ENCODE measurements around the gene SULT1A2.
"Not testable (repeated sequence)": the region's sequence is repeated elsewhere in the genome, so short reads cannot be mapped to it uniquely, and the experiment has no call there.

Gene SULT1A2

DNA sequence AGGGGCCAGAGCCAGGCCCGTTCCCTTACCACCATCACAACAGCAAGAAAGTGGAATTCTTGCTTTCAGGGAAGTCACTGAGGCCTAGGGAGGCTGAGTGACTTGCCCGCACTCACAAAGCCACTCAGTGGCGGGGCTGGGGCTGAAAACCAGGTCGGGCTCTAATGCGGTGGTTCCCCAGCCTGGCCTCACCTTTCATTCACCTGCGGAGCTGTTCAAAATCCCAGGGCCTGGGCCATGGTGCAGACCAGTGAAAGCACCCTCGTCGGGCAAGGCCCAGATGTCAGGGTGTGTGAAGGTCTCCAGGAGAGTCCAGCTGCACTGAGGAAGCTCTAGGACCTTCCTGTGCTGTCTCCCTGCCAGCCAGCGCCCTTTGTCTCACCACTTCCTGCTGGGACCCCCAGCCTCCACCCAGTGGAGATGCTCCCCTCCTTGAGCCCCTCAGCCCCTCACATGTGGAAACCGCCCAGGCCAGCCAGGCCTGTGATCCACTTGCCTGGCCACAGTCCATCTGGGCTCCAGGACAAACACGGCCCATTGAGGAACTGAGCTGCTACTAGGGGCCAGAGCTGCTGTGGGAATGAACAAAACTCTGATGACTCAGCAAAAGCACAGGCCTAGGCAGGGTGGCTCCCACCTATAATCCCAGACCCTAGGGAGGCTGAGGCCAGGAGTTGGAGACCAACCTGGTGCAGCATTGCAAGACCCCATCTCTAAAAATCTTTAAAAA lies 12.2 kb upstream of the SULT1A2 start:
- not testable (repeated sequence) for DNase-seq

DNA sequence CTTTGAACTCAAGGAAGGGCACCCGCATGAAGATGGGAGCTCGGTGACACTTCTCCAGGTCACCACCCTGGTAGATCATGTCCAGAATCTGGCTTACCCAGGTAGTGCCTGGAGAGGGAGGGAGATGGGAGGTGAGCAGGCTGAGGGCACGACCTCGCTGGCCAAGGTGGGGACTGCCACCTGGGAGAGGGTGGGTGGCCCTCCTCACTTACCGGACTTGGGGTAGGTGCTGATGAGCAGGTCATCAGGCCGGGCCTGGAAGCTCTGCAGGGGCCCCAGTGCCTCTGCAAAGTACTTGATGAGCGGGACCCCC lies 11.6 kb upstream of the SULT1A2 start:
- DNase-seq, result not testable (repeated sequence)

DNA sequence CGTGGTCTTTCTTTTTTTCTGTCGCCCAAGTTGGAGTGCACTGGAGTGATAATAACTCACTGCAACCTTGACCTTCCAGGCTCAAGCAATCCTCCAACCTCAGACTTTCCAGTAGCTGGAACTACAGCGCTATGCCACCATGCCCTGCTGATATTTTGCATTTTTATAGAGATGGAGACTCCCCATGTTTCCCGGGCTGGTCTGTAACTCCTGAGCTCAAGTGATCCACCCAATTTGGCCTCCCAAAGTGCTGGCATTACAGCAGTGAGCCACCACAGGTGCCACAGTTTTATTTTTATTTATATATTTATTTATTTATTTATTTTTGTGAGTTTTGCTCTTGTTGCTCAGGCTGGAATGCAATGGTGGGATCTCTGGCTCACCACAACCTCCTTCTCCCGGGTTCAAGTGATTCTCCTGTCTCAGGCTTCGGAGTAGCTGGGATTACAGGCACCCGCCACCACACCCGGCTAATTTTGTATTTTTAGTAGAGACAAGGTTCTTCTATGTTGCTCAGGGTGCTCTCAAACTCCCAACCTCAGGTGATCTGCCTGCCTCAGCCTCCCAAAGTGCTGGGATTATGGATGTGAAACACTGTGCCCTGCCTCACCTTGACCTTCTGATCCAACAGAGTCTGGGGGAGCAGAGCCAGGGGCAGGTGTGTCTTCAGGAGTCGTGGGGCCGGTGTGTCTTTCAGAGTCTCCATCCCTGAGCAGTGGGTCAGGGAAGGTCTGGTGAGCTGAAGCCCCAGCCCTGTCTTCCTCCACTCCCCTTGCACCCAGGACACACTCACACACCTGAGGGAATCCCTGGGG lies 11.0 kb upstream of the SULT1A2 start:
- not testable (repeated sequence) for DNase-seq

DNA sequence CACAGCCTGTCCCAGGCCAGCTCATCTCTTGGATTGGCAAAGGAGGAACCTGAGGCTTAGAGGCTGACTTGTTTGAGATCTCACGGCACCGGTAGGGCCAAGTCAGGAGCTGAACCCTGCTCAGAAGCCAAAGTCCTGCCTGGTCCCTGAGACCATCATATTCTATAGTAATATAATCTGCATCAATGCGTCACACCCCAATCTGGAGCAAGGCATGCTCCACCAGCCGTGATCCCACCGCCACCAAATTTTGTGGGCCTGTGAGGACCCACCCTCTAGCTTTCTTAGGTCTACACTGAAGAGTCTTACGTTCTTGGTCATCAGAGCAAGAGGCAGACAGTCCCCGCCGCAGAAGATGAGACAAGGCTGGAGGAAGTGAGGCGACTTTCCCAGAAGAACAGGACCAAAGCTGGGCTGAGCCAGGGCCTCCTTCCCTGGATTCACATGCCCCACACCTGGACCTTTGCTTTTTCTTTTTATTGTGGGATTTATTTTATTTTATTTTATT lies 10.3 kb upstream of the SULT1A2 start:
- DNase-seq, result no peak

DNA sequence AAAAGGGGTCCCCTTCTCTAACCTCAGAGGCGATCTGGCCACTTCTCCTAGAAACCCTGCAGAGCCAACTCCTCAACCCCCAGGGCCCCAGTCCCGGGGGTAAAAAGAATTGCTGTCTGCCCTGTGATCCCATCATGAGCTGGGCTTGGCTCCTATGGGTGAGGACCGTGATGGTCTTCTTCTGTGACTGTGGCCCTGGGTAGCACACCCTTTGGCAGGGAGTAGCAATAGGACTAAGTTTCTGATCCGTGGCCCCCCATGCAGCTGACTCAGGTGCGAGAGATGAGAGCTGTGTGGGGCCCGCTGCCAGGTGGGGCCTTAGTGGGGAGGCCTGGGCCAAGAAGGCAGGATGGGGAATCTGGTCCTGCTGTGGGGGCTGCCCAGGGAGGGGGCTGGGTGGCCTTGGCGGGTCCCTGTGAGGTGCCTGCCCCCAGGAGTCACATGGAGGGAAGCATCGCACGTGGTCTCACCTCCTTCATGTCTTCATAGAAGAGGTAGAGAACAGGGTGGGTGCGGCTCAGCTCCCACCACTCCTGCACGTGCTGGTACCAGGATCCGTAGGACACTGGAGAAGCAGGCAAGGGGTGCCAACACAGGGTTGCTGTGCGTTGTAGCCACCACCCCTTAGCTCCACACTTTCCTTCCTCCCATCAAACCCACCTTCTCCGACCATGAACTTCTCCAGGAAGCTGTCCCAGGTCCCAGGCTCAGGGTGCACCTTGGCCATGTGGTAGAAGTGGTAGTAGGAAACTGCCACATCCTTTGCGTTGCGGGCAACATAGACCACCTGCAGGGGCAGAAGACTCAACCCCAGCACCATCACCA lies 9.7 kb upstream of the SULT1A2 start:
- DNase-seq, result no peak

DNA sequence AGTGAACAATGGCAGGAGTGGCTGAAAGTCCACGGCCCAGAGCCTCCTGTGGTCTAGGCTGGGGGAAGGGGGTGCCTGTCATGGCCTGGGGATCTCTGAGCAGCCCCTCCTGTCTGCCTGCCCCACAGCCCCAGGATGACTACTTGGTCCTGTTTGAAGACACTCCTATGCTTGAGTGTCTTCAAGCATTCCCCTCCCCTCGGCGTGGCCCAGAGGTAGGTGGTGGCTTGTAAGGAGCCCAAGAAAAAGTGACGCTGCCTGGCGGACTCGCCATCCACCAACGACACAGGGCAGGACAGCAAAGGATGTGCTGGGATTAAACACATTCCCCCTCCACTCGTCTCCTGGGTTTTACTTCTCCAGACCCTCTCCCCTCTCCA lies 7.3 kb upstream of the SULT1A2 start:
- no peak for DNase-seq

DNA sequence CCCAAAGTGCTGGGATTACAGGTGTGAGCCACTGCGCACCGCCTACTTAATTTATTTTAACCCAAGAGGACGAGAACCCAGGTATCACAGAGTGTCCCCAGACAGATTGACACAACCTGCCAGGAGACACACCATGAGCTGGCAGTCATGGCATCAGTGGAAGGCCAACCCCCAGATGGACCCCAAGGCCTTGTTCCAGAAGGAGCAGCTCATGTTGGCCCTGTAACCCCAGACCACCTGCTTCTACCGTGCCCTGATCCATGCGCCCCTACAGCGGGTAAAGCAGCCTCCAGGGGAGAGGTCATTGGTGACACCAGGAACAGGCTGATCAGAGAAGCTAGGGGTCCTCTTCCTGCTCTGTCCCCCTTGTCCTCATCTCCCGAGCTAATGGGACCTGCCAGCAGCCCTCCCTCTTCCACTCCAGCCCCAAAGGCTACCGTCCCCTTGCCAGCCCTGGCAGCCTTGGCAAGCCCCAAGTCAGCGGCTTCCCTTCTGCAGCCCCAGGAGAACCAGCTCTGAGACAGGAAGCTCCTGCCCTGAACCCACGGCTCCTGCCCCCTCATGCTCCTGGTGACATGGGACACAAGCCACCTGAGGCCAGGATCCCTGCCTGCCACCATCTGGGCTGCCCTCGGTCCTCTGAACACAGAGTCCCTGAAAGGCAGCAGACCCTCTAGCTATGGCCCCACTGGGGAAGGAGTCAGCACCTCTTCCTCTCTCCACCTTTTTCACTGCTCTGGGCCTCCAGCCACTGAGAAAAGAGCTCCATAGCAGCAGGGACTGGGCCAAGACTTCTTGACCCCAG lies 6.7 kb upstream of the SULT1A2 start:
- DNase-seq, result no peak

DNA sequence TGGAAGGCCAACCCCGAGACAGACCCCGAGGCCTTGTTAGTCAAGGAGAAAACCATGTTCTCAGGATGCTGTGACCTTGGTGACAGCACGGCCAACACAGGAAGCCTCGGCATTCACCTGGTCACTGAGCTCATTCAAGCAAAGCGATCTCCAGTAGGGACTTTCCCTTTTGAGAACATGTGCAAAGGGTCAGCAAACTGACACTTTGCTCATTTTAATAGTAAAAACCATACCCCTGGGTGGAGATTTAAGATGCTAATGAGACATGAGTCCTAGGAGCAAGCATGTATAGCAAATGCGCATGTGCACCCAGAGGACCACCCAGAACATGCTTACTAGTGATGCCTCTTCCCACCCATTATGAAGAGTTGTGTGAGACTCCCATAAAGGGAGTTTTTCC lies 5.7 kb upstream of the SULT1A2 start:
- no peak for DNase-seq

DNA sequence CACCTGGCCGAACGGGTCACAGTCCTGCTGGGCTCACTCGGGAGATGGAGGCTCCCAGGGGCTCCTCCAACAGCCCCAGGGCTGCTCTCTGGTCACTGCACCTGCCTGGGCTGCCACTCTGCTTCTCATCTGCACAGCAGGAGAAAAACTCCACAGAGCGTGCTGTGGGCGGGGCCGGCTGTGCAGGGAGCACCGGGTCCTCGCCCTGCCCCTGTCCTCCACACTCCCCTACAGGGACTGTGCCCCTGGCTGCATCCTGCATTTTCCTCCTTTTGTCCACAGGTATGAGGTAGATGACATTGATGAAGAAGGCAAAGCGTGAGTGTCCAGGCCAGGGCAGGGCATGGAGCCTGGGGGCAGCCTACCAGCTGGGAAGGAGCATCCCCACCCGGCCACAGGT lies 5.2 kb upstream of the SULT1A2 start:
- not testable (repeated sequence) for DNase-seq

DNA sequence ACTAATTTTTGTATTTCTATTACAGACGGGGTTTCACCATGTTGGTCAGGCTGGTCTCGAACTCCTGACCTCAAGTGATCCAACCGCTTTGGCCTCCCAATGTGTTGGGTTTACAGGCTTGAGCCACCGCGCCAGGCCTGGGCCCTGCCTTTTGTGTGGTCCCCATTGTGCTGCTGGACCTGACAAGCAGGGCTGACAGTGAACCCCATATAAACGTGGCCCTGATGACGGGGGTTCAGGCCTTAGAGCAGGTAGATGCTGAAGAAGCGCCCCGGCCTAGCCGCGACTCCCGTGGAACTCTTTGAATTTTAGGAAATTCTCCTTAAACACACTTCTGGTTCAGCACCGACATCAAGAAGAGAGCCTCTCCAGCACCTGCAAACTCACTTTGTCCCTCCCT lies 4.7 kb upstream of the SULT1A2 start:
- DNase-seq, result not testable (repeated sequence)

DNA sequence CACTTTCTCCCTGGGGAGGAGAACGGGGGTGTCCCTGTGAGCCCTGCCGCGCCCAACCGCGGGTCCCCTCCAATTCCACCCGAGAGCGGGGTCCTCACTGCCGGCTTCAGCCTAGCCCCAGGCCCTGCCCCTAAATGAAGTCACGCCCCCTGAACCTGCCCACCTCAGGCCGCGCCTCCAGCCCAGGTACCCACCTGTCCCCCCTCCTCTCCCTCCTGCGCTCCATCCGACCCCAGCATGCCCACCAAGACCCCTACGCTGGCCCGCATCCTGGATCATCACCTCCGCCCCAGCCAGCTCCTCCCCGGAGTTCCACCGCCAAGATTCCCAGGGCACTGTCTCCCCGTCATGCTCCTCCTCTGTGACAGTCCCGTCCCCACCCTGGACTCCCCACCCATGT lies 4.1 kb upstream of the SULT1A2 start:
- not testable (repeated sequence) for DNase-seq

DNA sequence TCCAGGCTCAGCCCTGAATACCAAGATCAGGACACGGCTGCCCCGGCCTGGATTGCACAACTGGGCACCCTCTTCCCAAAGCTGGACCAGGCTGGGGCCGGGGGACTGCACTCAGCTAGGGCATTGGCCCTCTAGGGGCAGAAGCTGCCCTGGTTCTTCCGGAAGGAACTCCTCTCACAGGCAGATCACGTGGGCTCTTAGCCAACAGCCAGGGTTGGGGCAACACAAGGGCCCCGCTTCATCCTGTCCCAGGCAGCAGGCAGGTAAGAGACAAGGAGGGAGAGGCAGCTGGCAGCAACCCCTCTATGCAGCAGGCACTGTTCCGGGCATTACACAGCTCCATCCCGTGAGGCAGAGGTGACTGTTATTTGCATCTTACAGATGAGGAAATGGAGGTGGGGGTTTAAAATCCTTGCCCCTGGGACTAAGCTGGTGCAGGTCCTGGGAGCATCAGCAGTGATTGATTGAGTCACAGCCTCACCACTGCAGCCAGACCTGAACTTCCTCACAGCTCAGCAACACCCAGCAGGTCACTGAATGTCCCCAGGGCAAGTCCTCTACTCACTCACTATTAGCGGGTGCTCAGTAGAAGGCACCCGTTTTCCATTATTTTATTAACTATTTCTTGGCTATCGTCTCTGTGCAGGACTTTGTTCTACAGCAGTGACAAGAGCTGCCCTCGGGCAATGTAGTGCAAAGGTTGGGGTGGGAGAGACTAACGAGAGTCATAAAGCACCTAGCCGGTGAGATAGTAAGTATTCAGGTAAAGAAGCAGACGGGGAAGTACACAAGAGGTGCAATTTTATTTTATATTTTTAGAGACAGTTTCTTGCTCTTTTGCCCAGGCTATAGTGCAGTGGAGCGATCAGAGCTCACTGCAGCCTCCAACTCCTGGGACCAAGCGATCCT lies 2.8 kb upstream of the SULT1A2 start:
- not testable (repeated sequence) for DNase-seq

DNA sequence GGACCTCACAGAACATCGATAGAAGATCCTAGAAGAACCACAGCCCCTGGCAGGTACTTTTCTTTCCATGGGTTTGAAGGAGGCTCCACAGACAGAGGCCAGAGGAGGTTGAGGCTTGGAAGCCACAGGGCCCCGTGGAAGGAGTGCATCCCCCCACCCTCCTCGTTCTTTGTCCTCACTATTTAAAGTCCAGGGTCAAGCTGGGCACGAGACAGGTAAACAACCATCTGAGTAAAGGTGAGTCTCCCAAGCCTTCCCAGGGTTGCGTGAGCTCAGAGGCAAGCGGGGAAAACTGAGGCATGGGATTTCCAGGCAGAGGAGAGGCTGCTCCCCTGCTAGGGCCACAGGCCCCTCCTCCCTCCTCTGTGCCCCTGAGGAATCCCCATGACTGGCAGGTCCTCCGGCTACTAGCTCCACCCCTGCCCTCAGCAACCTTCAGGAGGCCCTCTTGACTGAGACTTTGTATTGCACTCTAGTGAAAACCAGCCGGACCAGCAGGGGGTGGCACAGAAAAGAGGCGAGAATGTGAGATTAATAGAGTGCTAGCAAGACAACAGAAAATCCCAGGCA lies 927 bp upstream of the SULT1A2 start:
- DNase-seq, result no peak

DNA sequence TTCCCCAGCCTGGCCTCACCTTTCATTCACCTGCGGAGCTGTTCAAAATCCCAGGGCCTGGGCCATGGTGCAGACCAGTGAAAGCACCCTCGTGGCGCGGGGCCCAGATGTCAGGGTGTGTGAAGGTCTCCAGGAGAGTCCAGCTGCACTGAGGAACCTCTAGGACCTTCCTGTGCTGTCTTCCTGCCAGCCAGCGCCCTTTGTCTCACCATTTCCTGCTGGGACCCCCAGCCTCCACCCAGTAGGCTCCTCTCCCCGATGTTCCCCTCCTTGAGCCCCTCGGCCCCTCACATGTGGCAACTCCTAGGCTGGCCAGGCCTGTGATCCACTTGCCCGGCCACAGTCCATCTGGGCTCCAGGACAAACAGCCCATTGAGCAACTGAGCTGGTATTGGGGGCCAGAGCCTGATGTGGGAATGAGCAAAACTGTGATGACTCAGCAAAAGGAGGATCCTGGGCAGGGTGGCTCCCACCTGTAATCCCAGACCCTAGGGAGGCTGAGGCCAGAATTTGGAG lies 677 bp downstream of the SULT1A2 start:
- no peak for DNase-seq

DNA sequence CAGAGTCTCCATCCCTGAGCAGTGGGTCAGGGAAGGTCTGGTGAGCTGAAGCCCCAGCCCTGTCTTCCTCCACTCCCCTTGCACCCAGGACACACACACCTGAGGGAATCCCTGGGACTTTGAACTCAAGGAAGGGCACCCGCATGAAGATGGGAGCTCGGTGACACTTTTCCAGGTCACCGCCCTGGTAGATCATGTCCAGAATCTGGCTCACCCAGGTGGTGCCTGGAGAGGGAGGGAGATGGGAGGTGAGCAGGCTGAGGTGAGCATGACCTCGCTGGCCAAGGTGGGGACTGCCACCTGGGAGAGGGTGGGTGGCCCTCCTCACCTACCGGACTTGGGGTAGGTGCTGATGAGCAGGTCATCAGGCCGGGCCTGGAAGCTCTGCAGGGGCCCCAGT lies 1.4 kb downstream of the SULT1A2 start:
- not testable (repeated sequence) for DNase-seq

DNA sequence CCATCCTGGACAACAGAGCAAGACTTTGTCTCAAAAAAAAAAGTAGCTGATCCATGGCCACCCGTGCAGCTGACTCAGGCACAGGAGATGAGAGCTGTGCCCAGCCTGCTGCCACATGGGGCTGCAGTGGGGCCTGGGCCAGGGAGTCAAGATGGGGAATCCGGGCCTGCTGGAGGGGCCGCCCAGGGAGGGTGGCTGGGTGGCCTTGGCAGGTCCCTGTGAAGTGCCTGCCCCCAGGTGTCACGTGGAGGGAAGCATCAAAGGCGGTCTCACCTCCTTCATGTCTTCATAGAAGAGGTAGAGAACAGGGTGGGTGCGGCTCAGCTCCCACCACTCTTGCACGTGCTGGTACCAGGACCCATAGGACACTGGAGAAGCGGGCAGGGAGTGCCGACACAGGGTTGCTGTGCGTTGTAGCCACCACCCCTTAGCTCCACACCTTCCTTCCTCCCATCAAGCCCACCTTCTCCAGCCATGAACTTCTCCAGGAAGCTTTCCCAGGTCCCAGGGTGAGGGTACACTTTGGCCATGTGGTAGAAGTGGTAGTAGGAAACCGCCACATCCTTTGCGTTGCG lies 3.8 kb downstream of the SULT1A2 start:
- DNase-seq, result no peak

DNA sequence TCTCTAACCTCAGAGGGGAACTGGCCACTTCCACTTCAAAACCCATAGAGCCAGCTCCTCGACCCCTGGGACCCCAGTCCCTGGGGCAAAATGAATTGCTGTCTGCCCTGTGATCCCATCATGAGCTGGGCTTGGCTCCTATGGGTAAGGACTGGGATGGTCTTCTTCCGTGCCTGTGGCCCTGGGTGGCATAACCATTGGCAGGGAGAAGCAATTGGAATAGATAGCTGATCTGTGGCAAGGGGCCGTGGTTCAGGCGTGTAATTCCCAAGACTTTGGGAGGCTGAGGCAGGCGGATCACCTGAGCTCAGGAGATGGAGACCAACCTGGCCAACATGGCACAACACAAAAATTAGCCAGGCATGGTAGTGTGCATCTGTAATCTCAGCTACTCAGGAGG lies 4.3 kb downstream of the SULT1A2 start:
- no peak for DNase-seq

DNA sequence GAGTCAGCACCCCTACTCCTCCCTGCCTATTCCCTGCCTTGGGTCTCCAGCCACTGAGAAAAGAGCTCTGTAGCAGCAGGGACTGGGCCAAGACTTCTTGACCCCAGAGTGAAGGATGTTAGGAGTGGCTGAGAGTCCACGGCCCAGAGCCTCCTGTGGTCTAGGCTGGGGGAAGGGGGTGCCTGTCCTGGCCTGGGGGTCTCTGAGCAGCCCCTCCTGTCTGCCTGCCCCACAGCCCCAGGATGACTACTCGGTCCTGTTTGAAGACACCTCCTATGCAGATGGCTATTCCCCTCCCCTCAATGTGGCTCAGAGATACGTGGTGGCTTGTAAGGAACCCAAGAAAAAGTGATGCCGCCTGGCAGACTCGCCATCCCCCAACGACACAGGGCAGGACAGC lies 5.5 kb downstream of the SULT1A2 start:
- DNase-seq, result no peak

DNA sequence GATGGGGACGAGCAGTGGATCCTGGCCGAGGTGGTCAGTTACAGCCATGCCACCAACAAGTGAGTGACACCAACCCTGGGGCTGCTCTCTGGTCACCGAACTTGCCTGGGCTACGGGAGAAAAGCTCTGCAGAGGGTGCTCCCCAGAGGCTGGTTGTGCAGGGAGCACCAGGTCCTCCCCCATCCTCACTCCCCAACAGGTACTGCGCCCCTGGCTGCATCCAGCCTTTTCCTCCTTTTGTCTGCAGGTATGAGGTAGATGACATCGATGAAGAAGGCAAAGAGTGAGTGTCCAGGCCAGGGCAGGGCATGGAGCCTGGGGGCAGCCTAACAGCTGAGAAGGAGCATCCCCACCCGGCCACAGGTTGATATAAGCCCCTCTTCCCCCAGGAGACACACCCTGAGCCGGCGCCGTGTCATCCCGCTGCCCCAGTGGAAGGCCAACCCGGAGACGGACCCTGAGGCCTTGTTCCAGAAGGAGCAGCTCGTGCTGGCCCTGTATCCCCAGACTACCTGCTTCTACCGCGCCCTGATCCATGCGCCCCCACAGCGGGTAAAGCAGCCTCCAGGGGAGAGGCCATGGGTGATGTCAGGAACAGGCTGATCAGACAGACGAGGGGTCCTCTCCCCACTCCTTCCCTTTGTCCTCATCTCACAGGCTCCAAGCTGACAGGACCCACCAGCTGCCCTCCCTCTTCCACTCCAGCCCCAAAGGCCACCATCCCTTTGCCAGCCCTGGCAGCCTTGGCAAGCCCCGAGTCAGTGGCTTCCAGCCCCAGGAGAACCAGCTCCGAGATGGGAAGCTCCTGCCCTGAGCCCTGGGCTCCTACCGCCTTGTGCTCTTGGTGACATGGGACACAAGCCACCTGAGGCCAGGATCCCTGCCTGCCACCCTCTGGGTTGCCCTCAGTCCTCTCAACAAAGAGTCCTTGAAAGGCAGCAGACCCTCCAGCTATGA lies 6.2 kb downstream of the SULT1A2 start:
- no peak for DNase-seq

Data from activated CD4-positive, CD25-positive, alpha-beta regulatory T cell (primary cell).